Astrocyte of the hippocampus (primary cell): ENCODE data around the gene USPL1.
"Not testable (repeated sequence)": the region's sequence is repeated elsewhere in the genome, so short reads cannot be mapped to it uniquely, and the experiment has no call there.

Experiments used
- DNase-seq: peaks from one replicate; pipeline ENCODE4 v3.0.0; 2011; ENCODE audit warnings: low read depth, low spot score

USPL1 gene

DNA sequence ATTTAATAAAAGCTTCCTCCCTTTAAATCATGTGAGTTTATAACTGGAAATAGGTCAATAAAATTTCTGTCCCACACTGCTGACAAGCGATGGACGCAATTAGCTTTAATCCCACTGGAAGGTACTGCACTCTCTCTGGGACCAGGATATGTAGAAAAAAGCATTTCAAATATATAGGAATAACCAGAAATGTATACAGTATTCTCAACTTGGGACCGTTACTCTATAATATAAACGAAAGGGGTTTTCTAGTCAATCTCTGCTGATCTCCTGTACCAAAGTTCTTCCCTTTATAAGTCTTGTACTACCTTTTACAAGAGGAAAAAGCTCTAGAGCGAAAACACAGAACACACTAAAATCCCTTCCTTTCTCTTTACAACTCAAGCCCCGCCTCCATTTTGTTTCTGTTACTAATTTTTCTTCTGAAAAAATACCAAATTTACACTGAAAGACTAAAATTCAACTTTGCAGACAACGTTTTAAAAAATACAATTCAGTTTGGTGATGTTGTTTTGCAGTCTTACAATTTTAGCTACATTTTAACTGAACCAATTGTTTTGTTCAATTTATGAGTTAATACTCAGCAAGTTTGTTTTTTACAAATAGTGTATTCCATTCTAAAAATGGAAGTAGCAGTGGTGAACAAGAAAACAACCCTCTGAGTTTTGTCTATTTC is 1.7 kb upstream of the USPL1 start:
- DNase-seq = peak; percentile 51

DNA sequence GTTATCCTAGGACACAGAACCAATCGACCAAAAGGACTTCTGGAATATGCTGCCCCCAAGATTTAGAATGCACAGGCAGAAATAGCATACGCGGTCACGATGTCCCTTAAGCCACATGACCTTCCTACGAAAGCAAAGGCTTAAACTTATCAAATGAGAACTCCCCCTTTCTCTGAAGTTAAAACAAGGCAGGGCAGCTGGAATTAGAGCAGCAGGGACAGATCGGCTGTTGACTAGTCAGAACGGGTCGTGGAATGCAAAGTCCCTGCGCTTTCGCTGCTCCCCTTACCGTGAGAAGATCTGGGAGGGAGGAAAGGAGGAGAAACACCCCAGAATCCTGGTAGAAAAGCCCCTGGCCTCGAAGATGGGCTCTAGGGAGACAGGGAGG is 799 bp upstream of the USPL1 start:
- peak; percentile 87 for DNase-seq

DNA sequence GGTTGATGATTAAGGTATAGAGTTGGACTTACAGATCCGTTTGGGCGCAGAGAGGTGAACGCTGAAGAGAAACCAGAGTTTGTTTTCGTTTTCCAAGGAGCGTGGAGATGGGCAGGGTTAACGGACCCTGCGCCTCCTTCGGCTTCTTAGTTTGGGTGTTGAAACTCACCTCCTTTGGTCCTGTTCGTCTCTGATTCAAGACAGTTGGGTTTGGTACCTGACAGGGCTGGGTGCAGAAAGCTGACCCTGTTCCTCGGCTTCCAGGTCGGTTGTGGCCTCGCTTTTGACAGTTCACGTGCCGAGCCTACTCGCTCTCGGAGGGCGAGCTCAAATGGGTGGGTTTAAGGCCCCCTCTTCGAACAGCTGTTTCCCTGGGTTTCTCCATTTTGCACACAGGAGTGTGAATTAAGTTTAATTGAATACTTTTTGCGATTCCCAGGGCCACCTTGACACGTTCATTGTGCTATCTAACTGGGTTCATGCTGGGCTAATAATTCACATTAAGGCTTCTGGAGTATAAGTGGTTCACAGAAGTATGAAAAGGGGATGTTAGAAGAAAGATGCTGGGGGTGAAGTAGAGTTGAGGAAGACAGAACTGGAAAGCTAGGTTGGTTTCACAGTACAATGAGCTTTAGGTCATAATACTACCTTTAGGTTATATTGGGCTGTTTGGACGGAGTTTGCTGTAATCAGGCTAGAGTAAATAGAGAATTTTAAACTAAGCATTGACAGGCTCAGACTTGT is 638 bp downstream of the USPL1 start:
- peak; percentile 31 for DNase-seq

DNA sequence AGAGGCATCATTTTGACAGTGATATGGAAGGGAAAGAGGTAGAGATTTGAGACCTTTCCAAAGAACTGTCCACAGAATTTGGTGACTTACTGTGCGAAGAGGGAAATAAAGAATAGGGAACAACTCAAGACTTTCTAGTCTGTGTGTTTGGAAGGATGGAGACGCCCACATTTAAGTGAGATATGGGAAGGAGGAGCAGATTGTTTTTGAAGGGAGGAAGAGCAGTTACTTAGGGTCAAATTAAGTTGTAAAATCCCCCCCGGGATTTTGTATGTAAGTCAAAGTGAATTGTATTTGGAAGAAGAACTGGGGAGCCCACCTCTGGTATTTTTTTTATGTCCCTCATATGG is 1.2 kb downstream of the USPL1 start:
- DNase-seq = no peak

DNA sequence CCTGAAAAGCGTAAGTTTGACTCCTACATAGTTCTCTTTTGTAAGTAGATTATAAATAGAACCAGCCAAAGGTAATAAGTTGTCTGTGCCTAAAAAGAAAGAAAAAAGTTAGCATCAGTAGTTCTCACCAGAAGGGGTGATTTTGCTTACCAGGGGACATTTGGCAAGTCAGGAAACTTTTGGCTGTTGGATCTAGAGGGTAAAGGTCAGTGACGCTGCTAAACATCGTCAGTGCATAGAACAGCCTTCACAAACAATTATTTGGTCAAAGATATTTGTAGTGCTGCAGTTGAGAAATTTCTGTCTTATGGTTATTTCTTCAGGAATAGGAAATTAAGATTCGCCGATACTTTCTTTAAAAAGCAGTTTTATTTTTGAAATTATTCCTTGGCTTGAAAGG is 2.0 kb downstream of the USPL1 start:
- no peak for DNase-seq

DNA sequence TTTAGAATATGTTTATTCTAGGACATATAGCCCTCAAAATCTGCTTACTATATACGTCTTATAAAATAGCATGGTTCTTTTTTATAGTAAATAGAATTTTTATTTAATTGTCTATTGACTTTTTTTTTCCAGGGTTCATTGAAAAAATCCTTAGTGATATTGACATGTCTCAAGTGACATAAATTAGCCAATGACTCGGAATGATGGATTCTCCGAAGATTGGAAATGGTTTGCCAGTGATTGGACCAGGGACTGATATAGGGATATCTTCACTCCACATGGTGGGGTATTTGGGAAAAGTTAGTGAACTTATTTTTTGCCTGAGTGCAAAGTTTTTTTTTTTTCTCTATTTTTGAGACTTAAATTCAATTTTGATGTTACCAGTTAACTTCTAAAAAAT is 3.2 kb downstream of the USPL1 start:
- no peak for DNase-seq

DNA sequence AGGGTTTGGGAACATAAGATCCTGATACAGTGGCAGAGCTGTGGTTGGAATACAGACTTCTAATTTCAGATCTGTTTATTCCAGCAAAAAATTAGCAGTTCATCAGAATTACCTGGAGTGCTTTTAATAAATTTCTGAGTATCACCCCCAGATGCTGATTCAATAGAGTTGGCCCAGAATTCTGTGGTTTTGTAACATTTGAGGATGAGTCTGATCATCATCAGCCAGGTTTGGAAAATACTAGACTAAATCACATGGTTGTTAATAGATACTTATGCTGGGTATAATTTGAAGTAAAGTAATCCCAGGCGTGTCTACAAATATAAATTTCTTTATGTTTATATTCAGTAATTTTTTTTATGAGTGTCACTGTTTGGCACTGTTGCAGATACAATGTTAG is 4.8 kb downstream of the USPL1 start:
- DNase-seq = no peak

DNA sequence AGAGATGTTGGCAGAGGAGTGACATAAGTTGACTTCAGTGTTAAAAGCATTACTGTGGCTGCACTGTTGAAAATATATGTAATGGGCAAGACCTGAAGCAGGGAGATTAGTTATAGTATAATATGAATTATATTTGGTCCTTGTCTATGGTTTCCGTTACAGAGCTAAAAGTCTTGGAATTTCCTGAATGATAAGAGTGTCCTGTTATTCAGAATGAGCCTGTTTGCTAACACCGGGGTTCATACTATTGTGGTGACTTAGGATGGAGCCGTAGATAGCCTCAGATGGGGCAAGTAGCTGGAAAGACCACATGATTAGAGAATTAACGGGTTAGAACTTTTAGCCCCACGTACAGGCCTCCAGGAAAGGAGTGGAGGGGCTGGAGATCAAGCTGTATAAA is 5.7 kb downstream of the USPL1 start:
- no peak for DNase-seq

DNA sequence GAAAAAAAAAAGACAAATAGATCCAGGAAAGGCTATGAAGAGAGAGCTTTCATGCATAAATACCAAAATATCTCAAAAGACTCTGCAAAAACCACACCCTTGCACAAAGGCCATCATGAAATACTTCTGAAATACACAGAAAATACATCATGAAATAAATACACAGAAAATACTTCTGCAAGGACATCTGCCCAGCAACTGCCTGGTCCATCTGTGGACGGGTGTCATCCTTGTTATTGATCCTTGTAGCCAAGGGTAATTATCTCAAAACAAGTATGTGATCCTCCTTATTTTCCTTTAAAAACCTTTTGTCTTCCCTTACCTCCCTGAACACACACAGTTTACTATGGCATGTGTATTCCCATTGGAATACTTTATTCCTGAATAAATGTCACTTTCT is 6.9 kb downstream of the USPL1 start:
- DNase-seq = no peak

DNA sequence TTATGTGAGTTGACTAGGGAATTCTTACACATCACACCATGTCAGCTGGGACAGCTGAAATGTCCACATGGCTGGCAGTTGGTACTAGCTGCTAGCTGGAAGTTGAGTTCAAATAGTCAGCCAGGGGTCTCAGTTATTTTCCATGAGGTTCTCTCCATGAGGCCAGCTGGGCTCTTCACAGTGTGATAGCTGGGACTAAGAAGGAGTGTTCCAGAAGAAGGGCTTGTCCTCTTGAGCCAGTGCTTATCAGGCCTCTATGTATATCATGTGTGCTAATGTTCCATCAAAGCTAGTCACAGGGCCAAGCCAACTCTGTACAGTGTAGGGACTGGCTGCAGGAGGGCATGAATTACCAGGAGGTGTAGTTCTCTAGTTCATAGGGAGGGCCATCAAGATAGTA is 11.8 kb downstream of the USPL1 start:
- DNase-seq = no peak

DNA sequence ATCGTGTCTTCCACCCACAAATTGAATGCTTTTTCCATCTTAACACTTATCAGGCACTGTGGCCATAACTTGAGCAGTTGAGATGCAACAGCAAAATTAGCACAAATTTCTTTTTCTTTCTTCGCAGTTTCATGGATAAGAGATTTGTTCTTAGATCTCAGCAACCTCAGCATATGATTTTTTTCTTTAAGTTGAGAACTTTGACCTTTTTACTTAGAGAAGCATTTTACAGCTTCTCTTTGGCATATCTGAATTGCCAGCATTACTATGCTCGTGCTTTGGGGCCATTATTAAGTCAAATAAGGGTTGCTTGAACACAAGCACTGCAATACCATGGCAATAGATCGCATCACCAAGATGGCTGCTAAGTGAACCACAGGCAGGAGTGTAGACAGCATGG is 16.1 kb downstream of the USPL1 start:
- DNase-seq = no peak

DNA sequence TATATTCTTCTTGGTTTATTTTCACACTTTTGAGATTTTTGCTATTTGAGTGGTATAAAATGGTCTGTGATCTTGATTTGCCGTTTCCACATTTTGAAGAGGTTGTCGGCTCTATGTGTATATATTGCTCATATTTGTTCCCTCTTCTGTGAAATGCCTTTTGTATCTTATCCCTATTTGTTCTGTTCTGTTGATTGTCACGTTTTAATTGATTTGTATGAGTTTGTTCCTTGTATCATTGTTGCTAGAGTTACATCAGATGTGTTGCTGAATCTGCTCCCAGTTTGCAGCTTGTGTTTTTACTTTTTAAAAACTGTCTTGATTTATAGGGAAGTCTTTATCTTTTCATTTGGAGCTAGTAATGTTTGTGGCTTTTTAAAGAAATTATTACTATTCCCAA is 17.1 kb downstream of the USPL1 start:
- no peak for DNase-seq

DNA sequence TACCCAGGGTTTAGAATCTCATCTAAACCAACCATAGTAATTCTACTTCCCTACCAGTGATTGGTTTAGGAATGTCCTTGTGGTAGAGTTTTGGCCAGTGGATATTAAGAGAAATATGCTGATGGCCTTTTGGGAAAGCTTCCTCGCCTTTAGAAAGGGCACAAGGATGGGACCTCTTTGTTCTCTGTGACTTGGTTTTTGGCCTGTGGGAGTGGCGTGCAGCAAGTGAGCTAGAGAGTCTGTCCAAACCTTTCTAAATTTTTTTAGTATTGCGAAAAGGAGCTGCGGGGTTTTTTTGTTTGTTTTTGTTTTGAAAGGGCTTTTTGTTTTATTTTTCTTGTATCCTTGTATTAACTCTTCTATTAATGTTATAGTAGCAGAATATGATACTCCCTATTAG is 20.6 kb downstream of the USPL1 start:
- no peak for DNase-seq

DNA sequence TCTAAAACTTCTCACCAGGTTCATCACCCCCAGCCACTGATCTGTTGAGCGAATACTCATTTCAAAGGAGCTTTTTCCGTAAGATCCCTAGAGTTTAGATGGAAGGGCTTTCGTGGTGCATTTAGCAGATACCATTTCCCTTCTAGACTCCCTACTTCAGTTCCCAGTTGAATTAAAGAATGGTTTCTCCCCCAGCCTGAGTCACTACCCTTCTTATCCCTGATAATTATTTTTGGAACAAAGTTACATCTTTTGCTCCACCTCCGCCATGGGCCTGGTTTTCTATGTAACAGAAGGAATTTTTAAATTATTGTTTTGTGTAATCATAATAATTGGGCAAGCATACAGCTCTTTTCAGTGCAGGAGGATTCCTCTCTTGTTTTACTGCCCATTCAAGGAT is 22.0 kb downstream of the USPL1 start:
- DNase-seq = no peak

DNA sequence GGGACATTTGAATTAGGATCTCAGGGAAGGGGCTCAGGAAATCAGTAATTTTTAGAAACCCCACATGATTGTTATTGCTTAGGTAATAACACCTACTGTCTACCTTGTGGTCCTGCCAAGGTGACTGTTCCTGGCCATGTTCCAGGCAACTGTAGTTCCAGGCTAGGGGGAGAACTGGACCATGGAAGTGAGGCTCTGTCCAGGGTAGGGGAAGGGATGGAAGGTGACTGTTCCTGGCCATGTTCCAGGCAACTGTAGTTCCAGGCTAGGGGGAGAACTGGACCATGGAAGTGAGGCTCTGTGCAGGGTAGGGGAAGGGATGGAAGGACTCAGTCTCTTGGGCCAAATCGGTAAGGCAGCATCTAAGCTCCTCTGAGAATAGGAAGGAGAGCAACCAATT is 23.5 kb downstream of the USPL1 start:
- not testable (repeated sequence) for DNase-seq

DNA sequence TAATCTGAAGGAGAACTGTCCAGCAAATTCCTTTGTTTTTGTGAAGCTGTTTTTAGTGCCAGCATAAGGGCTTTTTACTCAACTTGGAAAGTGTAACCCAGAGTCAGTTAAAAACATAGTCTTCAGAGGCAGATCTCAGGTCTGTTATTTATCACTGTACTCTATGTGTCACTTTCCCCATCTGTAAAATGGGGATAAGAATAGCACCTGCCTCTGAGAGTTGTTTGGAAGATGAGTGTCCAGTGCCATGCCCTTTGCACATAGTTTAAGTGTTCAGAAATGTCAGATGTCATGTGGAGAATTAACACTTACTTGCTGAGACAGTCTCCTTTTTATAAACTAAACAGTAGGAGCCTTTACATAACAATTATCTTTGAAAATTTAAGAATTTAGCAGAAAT is 27.9 kb downstream of the USPL1 start:
- DNase-seq = no peak

DNA sequence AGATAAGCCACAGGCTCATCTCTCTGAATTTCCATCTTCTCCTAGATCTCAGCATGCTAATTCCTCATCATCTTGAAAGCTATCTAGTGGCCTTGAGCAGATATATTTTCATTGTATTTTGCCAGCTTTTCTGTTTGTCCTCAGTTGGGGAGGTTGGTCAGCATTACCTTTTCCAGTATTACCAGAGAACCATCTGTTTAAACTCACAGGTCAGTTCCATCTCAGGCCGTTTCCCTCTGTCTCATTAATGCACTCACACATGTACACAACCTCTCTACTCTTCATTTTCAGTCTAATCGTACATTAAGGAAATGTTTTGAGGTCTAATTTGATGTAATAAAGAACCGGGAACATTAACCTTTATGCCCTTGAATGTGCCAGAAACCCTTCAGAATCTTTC is 29.7 kb downstream of the USPL1 start:
- no peak for DNase-seq

DNA sequence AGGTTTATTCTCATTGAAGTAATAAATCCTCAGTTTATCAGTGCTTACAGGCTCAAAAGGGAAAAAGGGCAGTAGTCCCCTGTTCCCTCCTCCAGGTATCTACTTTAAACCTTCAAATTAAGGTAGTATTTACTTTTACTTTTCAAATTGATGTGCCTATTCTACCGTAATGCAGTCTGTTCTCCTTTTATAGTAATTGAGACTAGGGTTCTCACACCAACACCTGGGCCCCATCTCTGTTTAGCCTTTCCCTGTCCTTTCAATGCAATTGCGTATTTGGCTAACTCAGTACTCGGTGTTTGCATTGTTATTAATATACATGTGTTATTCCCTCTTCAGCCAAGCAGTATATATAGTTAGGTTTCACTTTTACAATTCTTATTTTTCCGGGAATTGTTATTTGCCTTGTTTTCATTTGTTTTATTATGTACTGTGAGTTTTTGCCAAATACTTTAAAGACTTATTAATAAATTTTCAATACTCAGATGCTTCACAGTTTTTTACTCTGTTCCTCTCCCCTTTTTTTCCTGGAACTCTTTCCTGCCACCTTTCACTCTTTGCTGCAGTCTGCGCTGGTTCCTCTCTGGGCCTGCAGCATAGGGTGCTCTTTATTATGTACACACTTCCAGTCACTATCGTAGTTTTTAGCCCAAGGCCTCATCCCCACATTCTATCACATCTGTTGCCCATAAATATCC is 30.3 kb downstream of the USPL1 start:
- DNase-seq = no peak

DNA sequence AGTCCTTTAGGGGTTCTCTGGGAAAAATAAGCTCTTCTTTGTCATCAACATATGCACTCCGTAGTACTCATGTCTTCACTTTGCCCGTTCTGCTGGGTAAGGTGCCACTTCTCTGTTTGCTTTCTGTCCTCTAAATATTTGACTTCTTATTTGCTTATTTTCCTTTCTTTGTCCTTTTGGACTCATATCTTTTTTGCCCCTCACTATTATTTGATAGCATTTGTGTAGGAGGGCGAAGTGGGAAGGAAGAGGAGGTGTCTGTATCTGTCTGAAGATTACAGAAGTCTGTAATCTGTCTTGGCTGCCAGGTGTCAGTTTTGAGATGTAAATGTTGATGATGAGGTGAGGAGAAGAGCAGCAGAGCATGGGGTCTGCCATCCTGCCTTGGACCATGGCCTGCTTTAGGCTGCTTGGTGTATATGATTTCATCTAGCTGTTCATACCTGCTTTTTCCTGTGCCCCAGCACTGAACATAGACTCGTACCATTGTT is 30.8 kb downstream of the USPL1 start:
- no peak for DNase-seq

DNA sequence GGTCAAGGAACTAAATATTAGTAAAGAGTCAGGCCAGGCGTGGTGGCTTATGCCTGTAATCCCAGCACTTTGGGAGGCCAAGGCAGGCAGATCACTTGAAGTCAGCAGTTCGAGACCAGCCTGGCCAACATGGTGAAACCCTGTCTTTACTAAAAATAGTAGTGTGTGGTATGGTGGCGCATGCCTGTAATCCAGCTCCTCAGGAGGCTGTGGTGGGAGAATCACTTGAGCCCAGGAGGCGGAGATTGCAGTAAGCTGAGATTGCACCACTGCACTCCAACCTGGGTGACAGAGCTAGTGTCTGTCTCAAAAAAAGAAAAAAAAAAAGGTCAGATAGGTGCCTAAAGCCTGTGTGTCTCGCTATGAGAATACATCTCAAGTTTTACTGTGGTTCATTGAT is 33.9 kb downstream of the USPL1 start:
- not testable (repeated sequence) for DNase-seq

DNA sequence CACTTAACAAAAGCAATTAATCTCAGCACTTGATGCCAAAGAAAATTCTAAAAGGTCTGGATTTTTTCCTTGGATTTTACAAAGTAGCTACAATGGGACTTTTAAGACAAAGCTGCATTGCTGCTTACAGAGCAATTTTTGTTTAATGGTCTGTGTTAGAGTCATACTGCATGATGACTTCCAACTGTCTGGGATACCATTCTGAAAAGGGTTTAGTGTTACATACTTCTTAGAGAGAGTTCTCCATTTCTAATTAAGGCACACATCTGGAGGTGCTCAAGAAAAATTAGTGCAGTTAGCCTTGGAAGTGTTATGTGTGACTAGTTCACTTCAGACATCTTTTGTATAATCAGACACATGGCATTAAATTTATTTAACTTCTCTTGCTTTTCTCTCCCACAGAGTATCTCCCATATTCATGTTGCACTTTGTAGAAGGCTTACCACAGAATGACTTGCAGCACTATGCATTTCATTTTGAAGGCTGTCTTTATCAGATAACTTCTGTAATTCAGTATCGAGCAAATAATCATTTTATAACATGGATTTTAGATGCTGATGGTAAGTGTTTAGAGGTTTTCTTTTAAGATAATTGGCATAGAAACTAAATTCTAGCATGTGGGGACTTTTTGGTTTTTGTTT is 35.1 kb downstream of the USPL1 start:
- no peak for DNase-seq

DNA sequence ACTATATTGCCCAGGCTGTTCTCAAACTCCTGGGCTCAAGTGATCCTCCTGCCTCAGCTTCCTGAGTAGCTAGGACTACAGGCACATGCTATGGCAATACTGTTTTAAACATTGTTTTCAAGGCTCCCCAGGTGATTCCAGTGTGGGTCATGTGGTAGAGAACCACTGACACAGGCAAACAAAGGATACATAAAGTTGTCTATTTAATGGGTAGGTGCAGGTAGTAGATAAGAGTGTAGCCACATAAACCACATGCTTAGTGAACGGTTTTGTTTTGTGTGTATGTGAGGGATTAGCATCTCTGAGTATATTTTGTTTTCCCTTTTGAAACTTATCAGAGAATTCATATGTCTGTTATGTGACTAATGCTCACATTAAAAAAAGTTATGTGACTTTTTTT is 36.7 kb downstream of the USPL1 start:
- DNase-seq = no peak
